GM12873 (cell line): ENCODE measurements around the gene LINGO1.

ENCODE experiments used
- CTCF ChIP-seq: IDR thresholded peaks from 2 replicates; pipeline ENCODE4 v1.5.1; 2012; ENCODE audit warnings: low read depth, mild to moderate bottlenecking, moderate library complexity, low read length, control low read depth; ENCODE audit not compliant: insufficient read depth; ENCODE audit errors: missing control alignments

Gene LINGO1

GRCh38 chr15:77597804-77598453, 34.8 kb downstream of the LINGO1 start:
- TF ChIP-seq CTCF = no peak

GRCh38 chr15:77596821-77597803, 35.6 kb downstream of the LINGO1 start:
- no peak for TF ChIP-seq CTCF

GRCh38 chr15:77595231-77595630, 37.5 kb downstream of the LINGO1 start:
- no peak for TF ChIP-seq CTCF

- no peak for TF ChIP-seq CTCF
Observed at GRCh38 chr15:77592758-77593157, 40.0 kb downstream of the LINGO1 start.

GRCh38 chr15:77591968-77592613, 40.6 kb downstream of the LINGO1 start:
- no peak for TF ChIP-seq CTCF

GRCh38 chr15:77589839-77590238, 42.9 kb downstream of the LINGO1 start:
- TF ChIP-seq CTCF = no peak

- no peak for TF ChIP-seq CTCF
Observed at GRCh38 chr15:77588126-77588525, 44.6 kb downstream of the LINGO1 start.
